Activated effector memory CD4-positive, alpha-beta T cell treated with anti-CD3 and anti-CD28 coated beads, Interleukin-2, amount 50 U/mL, for 16 hours (primary cell): ENCODE results near the gene MEIS1.

Source experiments
- DNase-seq: peaks from one replicate; pipeline ENCODE4 v3.0.0-alpha.2; 2020

Gene MEIS1

GRCh38 chr2:66570471-66570870 lies 135.5 kb downstream of the MEIS1 start:
- DNase-seq: no peak

- DNase-seq: no peak
Measured at GRCh38 chr2:66571918-66572317, 137.0 kb downstream of the MEIS1 start.

DNA sequence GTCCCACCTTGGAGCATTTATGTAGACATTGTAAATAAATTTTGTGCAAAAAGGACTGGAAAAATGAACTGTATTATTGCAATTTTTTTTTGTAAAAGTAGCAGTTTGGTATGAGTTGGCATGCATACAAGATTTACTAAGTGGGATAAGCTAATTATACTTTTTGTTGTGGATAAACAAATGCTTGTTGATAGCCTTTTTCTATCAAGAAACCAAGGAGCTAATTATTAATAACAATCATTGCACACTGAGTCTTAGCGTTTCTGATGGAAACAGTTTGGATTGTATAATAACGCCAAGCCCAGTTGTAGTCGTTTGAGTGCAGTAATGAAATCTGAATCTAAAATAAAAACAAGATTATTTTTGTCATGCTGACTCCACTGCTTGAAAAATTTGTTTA lies 137.5 kb downstream of the MEIS1 start:
- no peak for DNase-seq

DNA sequence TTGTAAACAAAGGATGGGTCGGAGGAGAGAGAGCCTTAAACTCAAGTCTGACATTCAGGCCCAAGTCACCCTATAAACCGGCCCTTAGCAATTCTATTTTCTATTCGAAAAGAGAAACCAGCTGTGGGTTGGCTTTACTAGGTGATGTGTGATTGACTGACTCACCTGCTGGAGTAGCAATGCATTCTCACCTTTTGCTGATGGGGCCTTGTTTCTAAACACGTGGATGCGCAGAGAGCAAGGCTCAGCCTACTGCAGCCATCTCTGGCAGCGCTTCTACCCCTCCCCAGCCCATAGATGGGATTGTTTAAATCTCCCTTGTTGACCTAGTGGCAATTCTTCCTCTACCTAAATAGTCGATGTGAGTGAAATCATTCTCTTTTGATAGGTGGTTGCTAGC lies 138.5 kb downstream of the MEIS1 start:
- no peak for DNase-seq

GRCh38 chr2:66573821-66574233 lies 138.9 kb downstream of the MEIS1 start:
- no peak for DNase-seq

GRCh38 chr2:66574701-66575624 lies 140.0 kb downstream of the MEIS1 start:
- no peak for DNase-seq

DNA sequence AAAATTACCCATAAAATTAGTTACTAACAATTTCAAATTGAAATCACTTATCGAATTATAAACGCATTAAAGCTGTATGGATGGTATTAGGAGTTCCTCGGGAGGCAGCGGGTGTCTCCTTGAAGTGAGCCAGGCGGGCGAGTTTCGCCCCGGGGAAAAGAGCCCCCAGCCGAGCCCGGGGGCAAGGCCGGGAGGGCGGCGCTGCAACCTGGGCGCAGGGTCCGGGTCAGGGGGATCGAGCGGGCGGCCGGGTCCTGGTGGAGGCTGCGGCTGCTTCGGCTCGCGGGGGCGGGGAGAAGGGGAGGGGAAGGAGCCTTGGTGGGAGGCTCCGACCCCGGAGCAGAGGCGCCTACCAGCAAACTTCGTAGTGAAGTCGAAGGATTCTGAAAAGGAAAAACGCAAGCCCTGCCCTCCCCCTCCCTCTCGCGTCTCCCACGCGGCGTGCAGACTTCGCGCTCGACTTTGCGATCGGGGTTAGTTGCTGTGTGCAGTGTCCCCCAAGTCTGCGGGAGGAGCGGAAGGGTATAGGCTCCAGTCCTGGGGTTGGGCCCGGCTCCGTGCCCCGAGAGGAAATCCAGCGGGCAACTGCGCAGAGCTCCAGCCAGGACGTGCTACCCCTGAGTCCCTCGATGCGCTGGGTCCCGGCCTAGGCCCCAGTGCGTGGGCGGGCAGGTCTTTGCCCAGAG lies 140.8 kb downstream of the MEIS1 start:
- no peak for DNase-seq

DNA sequence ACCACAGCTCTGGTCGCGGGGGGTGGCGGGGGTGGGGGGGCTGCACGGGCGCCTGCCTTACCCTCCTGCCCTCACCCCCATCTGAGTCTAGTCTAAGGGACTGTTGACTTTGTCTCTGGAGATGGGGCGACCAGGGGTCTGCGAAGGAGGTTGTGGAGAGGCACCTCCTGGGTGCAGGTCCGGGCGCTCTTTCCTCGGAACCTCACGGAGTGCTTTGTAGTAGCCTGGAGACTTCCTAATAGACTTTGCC lies 141.3 kb downstream of the MEIS1 start:
- DNase-seq: no peak

- DNase-seq: no peak
Measured at GRCh38 chr2:66576561-66577320, 141.8 kb downstream of the MEIS1 start.

DNA sequence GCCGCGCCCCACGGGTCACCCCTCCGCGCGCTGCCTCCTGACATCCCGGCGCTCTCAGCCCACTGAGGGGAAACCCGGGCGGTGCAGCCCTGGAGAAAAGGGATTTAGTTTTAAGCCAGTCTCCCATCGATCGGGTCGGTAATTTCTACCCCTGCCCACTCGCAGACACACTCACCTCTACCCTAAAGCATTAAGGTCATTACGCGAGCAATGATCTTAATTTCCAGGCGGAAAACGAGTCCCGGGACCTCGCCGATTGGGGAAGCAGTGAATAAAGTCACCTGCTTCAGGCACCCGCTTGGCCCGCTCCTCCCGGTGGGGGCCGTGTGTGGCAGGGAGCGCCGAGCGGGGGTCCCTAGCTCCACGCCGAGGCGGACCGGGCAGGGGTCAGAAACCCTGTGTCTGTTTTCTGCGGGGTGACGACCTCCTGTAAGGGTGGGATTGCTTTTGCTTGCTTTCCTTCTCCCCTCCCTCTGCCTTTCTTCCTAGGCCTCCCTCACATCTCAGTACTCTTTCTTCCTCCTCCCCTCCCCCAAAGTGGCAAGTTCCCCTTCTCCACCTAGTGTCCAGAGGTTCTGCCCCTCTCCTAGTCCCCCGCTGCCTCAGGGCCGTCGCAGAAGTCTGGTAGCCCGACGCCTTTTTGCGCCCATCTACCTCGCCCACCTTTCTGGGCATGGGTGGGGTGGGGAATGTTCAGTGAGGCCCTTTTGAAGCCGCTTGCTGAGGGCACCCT lies 142.6 kb downstream of the MEIS1 start:
- no peak for DNase-seq

GRCh38 chr2:66578054-66578686 lies 143.2 kb downstream of the MEIS1 start:
- DNase-seq: no peak

GRCh38 chr2:66578687-66579106 lies 143.8 kb downstream of the MEIS1 start:
- no peak for DNase-seq

- DNase-seq: no peak
Measured at GRCh38 chr2:66579186-66580126, 144.5 kb downstream of the MEIS1 start.

DNA sequence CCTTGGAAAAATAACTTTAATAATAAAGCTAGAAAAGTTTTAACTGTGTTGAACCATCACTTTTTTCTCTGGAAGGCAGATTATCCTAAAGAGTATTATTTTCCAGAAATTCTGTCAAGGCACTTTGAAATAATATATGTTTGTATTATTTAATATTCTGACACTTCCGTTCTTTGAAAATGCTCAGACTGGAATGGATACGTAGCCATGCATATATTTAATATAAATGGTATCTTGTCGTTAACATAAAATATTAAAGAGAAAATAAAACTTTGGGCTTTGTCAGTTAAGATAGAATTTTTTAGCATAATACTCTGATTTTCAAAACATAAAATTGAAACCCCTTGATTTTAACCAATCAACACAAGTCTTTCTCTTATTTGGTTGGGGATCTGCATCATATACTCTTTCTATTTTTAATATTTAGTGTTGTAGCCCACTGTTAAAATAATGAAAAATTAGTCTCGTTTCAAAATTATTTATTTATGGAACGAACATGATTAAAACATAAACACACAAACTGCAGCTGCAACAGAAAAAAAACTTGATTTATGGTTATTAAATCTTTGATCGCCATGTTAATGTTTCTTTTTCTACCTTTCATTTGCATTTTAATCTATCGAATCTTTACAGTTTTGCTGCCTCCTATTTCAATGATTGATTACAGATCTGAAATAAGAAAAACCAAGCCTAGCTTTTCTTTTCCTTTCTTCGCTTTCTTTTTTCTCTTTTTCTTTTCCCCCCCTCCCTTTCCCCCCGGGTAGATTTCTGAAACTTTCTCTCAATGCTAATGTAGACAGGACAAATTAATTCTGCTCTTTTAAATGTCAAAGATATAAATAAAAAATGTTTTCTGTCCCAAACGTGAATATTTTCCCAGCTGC lies 145.5 kb downstream of the MEIS1 start:
- no peak for DNase-seq

- no peak for DNase-seq
Measured at GRCh38 chr2:66581339-66582103, 146.6 kb downstream of the MEIS1 start.

- no peak for DNase-seq
Measured at GRCh38 chr2:66582104-66582986, 147.4 kb downstream of the MEIS1 start.

DNA sequence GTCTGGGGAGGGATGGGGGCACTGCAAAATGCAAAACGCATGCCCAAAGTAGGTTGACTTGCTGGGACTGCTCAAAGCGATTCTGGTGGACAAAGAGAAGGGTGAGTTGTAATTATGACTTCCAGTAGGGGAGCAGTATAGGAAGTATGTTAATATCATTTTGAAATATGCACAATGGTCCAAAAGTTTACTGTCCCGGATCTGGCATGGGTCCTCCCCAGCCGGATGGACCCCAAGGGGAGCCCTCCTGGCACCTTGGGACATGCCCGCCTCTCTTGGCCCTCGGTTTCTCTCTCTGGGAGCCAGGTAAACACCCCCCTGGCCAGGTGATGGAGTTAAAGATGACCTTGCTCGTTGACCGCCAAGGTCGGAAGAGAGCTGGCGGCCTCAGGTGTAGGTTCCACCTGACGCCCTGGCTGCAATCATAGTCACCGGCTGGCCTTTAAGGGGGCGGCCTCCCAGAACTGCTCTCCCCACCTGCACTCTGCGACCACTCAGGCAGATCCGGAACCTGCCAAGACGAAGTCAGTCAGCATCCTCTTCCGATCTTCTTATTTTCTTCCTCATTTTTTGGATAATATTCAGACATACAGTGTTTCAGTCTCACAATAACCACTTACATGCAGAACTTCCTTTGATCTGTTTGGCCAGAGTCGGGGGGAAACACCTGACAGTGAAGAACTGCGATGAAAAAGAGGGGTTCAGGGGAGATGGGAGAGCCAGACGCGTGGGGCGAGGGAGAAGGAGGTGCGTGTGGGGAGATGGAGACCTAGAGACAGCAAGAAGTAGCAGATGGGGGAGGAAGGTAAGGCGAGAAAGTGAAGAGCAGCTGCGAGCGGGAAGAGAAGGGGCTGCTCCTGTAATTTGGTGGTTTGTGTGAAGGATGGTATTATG lies 148.3 kb downstream of the MEIS1 start:
- DNase-seq: no peak
